Activated CD8-positive, alpha-beta memory T cell treated with anti-CD3 and anti-CD28 coated beads for 36 hours (primary cell): Measurements from ENCODE around the gene EXOC4. TPM values are rescaled to one million over a fixed set of nuclear protein-coding genes. Genes with fewer than 3 reads are reported as not detected.

Source experiments
- CTCF ChIA-PET: fragments of 350-600 bp; sonication (Branson Sonifier 250); formaldehyde crosslinking; loops from one replicate; lab custom pipeline; 2021; ENCODE audit warnings: antibody characterized with exemption; lab: Charles Lee
- POLR2A ChIA-PET: fragments of 350-600 bp; sonication (Branson Sonifier 250); formaldehyde crosslinking; loops from one replicate; lab custom pipeline; 2021; ENCODE audit warnings: antibody characterized with exemption; lab: Charles Lee
- total RNA-seq, 2 experiments: library from RNA; stranded (reverse); gene quantifications; one replicate each; pipeline ENCODE4 v1.2.3, GENCODE V29; 2021

The EXOC4 gene
- total RNA-seq, 2 experiments from 2014 or later: 44.2 to 51.7 TPM

DNA sequence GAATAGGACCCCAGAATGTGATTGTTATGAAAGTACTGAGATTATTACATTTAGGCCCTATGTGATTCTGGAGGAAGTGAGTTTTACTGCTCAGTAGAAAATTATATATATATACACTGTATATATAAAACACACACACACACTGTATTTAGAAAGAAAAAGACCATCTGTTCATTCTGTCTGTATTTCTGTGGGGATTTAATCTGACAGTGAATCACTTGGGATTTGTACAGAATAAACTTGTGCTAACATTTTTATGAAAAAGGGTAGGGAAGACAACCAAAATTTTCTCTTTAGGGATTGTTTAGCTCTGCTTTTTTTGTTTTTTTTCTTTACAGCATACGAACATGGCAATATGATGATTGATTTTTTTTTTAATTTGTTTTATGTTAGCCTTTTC is 142.7 kb downstream of the EXOC4 start:
- POLR2A ChIA-PET: no interaction called here
- CTCF ChIA-PET: no interaction called here

DNA sequence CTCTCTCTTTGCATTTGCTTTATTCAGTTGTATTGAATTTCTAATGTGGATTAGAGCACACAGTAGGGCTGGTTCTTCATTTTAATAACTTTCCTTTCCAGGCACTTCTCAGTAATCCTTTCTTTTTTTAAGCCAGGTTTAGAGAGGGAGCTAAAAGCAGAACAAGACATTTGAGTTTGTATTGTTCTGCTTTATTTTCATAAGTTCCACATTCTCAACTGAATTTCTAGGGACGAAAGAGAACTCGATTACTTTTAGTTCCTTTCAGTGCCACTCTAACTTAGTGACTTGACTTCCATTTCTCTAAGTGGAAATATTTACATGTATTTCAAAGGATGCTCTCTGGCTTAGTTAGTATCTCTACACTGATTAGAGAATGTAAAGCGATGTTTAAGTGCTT is 145.6 kb downstream of the EXOC4 start:
- ChIA-PET POLR2A (interaction anchor here (0.7 kb wide), 1 partner anchor 805 kb away, joined by 3 read pairs; no protein-coding TSS in a partner anchor), CTCF (no interaction called here)

- POLR2A ChIA-PET: no interaction called here
Measured at GRCh38 chr7:133401225-133401624, 148.3 kb downstream of the EXOC4 start.

DNA sequence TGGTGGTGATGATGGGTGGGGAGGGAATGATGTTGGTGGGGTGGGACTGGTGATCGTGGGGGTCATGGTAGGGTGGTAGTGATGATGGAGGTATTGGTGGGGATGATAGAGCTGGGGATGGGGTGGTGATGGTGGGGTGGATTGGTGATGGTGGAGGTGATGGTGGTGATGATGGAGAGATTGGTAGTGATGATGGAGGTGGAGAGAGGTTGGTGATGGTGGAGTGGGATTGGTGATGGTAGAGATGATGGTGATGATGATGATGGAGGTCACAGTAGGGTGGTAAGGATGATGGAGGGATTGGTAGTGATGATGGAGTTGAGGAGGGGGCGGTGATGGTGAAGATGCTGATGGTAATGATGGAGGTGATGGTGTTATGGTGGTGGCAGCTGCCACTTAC is 155.3 kb downstream of the EXOC4 start:
- ChIA-PET POLR2A (no interaction called here), CTCF (no interaction called here)

More at GRCh38 chr7:133401225-133401624, 148.3 kb downstream of the EXOC4 start:
- CTCF ChIA-PET: no interaction called here

- CTCF ChIA-PET: no interaction called here
- POLR2A ChIA-PET: no interaction called here
Measured at GRCh38 chr7:133409421-133409820, 156.5 kb downstream of the EXOC4 start.

DNA sequence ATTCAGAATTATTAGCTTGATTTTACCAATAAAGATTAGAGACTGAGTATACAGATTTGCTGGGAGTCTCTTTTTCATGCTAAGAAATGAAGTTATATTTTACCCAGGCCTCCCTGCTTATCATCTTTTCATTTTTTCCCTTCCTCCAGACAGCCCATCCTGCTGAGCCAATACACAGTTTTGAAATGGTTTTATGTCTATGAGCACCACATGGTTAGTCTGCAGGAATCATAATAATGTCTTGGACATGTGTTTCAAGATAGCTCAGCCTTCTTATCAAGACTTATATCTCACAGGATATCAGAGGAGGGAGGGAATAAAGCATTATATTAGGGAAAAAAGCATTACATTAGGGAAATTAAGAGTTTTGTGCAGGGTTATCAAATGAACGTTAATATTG is 157.1 kb downstream of the EXOC4 start:
- CTCF ChIA-PET: no interaction called here
- POLR2A ChIA-PET: no interaction called here

- ChIA-PET CTCF (no interaction called here), POLR2A (no interaction called here)
Measured at GRCh38 chr7:133411395-133411794, 158.5 kb downstream of the EXOC4 start.

GRCh38 chr7:133412942-133413341 is 160.1 kb downstream of the EXOC4 start:
- POLR2A ChIA-PET: no interaction called here
- CTCF ChIA-PET: no interaction called here

- ChIA-PET POLR2A (no interaction called here), CTCF (no interaction called here)
Measured at GRCh38 chr7:133419041-133419440, 166.2 kb downstream of the EXOC4 start.

DNA sequence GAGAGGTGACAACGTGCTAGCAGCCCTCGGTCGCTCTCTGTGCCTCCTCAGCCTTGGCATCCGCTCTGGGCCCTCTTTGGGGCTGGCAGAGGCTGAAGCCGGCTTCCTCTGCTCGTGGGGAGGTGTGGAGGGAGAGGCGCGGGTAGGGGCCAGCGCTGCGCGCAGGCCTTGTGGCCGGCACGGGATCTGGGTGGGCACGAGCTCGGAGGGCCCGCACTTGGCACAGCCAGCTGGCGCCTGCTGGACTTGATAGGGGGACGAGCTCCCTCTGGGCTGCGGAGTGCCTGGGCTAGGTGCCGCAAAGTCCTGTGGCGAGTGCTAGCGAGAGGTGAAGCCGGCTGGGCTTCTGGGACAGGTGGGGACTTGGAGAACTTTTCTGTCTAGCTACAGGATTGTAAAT is 170.7 kb downstream of the EXOC4 start:
- POLR2A ChIA-PET: no interaction called here
- CTCF ChIA-PET: interaction anchor here (0.9 to 1.1 kb wide), 2 partner anchors 10 to 106 kb away, joined by 3 to 4 read pairs; no protein-coding TSS in a partner anchor

GRCh38 chr7:133428326-133428725 is 175.4 kb downstream of the EXOC4 start:
- POLR2A ChIA-PET: no interaction called here
- CTCF ChIA-PET: no interaction called here

DNA sequence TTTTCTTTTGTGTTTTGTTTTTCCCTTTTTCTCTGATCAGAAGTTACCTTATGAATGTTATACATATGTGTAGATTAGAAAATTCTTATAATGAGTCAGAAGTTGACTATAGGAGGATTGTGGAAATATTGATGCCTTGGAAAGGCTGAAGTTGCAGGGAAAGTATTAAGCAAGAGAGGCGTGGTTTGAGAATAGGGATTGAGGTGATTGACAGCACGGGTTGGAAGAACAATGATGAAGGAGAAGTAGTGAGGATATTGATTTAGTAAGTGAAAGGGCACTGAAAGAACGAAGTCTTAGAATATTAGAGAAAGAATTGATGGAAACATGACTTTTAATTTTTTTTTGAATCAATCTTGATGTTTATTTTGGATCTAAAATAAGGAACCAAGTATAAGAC is 176.0 kb downstream of the EXOC4 start:
- POLR2A ChIA-PET: no interaction called here
- CTCF ChIA-PET: no interaction called here

GRCh38 chr7:133429371-133429770 is 176.5 kb downstream of the EXOC4 start:
- CTCF ChIA-PET: no interaction called here
- POLR2A ChIA-PET: no interaction called here

DNA sequence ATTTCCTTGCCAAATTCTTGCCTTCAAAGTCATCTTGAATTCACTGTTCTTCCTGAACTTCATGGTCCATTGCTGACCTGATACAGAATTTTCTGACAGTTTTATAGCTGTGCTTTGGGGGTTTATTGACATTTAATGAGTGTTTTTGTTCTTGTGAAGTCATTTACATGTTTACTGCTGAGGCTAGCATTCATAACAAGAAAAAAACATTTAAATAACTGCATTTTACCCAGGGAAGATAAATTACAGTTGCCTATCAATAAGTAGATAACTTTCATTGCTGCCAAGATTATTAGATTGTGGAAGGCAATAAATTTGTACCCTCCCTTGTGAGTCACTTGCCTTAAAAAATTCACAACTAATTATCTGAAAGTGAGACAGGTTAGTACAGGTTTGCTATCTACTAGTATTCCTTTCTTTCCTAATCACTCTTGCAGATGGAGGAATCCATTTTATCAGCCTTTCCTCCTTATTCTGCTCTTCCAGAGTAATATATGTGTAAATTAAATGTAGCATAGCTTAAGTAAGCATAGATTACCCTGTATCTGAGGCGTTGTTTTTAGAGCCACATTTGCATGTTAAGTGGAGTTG is 178.4 kb downstream of the EXOC4 start:
- POLR2A ChIA-PET: no interaction called here
- CTCF ChIA-PET: no interaction called here

- ChIA-PET POLR2A (no interaction called here), CTCF (interaction anchor here (0.5 to 1.3 kb wide), 3 partner anchors 10 to 138 kb away, joined by 3 to 5 read pairs (median 5); no protein-coding TSS in a partner anchor)
Measured at GRCh38 chr7:133433165-133433812, 180.4 kb downstream of the EXOC4 start.

GRCh38 chr7:133434246-133434865 is 181.5 kb downstream of the EXOC4 start:
- ChIA-PET CTCF (interaction anchor here (0.8 to 1.3 kb wide), 2 partner anchors 11 to 15 kb away, joined by 3 to 5 read pairs; no protein-coding TSS in a partner anchor), POLR2A (no interaction called here)

GRCh38 chr7:133436014-133436428 is 183.1 kb downstream of the EXOC4 start:
- ChIA-PET POLR2A (no interaction called here), CTCF (interaction anchor here (0.7 to 1.0 kb wide), 2 partner anchors 256 to 580 kb away, joined by 4 to 5 read pairs; no protein-coding TSS in a partner anchor)

- CTCF ChIA-PET: no interaction called here
- POLR2A ChIA-PET: no interaction called here
Measured at GRCh38 chr7:133437544-133437943, 184.7 kb downstream of the EXOC4 start.

GRCh38 chr7:133442818-133443217 is 189.9 kb downstream of the EXOC4 start:
- CTCF ChIA-PET: no interaction called here
- POLR2A ChIA-PET: no interaction called here

- ChIA-PET CTCF (no interaction called here), POLR2A (no interaction called here)
Measured at GRCh38 chr7:133445617-133446016, 192.7 kb downstream of the EXOC4 start.

DNA sequence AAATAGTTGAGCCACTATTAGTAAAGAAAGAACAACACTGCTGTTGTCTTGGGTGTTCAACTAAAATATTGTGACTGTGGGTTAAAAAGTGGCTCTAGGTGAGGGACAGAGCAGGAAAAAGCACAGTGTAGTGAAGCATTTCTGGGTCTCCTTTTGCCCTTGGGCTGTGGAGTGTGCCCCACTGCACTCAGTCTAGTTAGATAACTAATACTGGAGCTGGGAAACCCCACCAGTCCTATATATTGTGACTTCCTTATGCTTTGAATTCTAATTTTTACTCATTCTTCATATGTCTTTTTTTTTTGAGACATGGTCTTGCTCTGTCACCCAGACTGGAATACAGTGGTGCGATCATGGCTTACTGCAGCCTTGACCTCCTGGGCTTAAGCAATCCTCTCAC is 195.1 kb downstream of the EXOC4 start:
- ChIA-PET CTCF (no interaction called here), POLR2A (no interaction called here)
